Mesothelial cell of epicardium (in vitro differentiated cells): ENCODE measurements around the gene ECM2. TPM values are rescaled to one million over a fixed set of nuclear protein-coding genes. Genes with fewer than 3 reads are reported as not detected.
A peak's percentile ranks its signal among the peaks of the same experiment; 100 is the strongest.

Source experiments
- DNase-seq, 2 experiments: peaks; one replicate each; pipeline ENCODE4 v3.0.0; 2021; ENCODE audit warnings: low spot score in 2 of 2; ENCODE audit not compliant: unreplicated experiment in 2 of 2
- H3K27ac Mint-ChIP-seq: 2 replicates; pipeline ENCODE4 v1.8.0; 2021; ENCODE audit warnings: mixed read lengths
- H3K27me3 Mint-ChIP-seq: 2 replicates; pipeline ENCODE4 v1.8.0; 2021; ENCODE audit warnings: low read depth, mixed read lengths
- H3K36me3 Mint-ChIP-seq: 2 replicates; pipeline ENCODE4 v1.8.0; 2021; ENCODE audit warnings: mixed read lengths
- H3K4me1 Mint-ChIP-seq: 2 replicates; pipeline ENCODE4 v1.8.0; 2021; ENCODE audit warnings: mixed read lengths
- H3K4me3 Mint-ChIP-seq: 2 replicates; pipeline ENCODE4 v1.8.0; 2021; ENCODE audit warnings: mild to moderate bottlenecking, moderate library complexity, mixed read lengths
- H3K9me3 Mint-ChIP-seq: 2 replicates; pipeline ENCODE4 v1.8.0; 2021; ENCODE audit warnings: mixed read lengths
- total RNA-seq: library from RNA; stranded (reverse); gene quantifications from 3 replicates; pipeline ENCODE4 v1.2.1, GENCODE V29; 2021
- TF ChIP-seq, protein P1 (sequence below): fragments of 200-600 bp; sonication (generic); IDR thresholded peaks from one replicate; pipeline ENCODE4 v1.5.0; 2021; ENCODE audit warnings: antibody characterized with exemption; ENCODE audit not compliant: unreplicated experiment

ECM2 gene
- total RNA-seq, 1 donor from 2014 or later, result not detected

DNA sequence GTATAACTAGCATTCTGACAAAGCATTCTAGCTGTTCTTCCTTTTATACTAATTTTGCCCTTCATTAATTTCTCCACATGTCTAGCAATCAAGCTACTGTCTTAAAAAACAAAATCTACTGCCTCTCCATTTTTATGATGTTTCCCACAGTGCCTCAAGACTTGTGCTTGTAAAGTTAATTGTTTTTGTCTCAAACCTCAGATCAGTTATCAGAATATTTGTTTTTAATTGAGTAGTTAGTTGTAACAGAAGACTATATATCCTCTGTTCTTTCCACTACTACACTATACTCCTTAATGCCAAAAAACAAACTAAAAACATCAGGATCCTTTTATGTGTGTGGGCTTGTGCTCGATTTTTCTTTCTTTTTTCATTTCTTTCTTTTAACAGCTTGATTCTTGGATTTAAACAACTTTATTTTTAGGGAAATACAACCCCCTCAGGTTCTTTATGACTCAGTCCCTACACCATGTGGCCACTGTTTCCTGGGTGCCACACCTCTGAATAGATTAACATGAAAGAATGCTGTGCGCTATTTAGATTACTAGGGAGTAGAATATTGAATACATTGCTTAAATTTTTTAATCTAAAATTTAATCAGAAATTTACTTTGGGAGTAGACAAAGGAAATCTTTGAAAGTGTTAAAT is 54.7 kb downstream of the ECM2 start:
- DNase-seq, result no peak
- Mint-ChIP-seq H3K9me3 (no peaks in the 10 kb centered on the region), H3K27ac (peak overlapping the region; percentile 36), H3K27me3 (no peaks in the 10 kb centered on the region), H3K36me3 (no peaks in the 10 kb centered on the region), H3K4me3 (no peak overlapping the region), H3K4me1 (peaks cover 26% of the 10 kb centered on the region)
- TF ChIP-seq, protein P1, sequence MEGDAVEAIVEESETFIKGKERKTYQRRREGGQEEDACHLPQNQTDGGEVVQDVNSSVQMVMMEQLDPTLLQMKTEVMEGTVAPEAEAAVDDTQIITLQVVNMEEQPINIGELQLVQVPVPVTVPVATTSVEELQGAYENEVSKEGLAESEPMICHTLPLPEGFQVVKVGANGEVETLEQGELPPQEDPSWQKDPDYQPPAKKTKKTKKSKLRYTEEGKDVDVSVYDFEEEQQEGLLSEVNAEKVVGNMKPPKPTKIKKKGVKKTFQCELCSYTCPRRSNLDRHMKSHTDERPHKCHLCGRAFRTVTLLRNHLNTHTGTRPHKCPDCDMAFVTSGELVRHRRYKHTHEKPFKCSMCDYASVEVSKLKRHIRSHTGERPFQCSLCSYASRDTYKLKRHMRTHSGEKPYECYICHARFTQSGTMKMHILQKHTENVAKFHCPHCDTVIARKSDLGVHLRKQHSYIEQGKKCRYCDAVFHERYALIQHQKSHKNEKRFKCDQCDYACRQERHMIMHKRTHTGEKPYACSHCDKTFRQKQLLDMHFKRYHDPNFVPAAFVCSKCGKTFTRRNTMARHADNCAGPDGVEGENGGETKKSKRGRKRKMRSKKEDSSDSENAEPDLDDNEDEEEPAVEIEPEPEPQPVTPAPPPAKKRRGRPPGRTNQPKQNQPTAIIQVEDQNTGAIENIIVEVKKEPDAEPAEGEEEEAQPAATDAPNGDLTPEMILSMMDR, result no peak

DNA sequence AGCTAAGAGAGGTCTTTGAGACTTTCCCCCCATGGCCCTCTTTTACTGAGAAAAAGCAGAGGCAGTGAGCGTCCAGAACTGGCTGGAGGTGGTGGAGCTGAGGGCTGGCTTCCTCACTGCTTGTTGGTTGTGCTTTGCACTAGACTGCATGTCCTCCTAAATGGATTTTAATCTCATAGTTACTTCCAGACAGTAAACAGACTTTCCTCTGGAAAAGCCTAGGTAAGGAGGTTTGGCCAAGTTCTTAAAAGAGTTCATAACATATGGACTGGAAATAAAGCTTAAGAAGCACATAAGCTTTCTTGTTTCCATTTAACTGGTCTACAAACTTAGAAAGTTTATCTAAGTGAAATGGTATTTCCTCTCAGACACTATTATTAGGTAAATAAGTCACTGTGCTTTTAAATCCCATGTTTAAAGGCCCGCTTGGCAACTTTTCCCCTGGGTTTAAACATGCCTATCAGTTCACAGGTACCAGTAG is 55.5 kb downstream of the ECM2 start:
- TF ChIP-seq, protein P1, result no peak
- Mint-ChIP-seq H3K27ac (peak overlapping the region; percentile 36), H3K36me3 (no peaks in the 10 kb centered on the region), H3K9me3 (no peaks in the 10 kb centered on the region), H3K27me3 (no peaks in the 10 kb centered on the region), H3K4me1 (peaks cover 25% of the 10 kb centered on the region), H3K4me3 (no peak overlapping the region)
- no peak for DNase-seq

DNA sequence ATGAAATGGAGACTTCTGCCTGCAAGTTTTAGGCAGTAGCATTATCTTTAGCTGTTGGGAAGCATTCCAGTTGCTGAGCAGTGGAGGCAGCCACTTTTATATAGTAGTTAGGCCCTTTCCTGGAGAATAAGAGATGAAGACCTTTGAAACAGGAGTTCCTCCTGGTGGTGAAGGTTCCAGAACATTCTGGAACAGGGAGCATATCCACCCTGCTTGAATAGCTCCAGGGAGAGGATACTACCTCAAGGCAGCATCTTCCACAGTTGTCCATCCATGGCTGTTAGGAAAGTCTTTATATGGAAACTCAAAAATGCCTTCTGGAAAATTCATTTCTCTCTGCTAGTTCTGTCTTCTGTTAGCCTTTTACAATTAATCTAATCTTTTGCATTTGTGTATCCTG is 56.4 kb downstream of the ECM2 start:
- Mint-ChIP-seq H3K27ac (no peak overlapping the region), H3K4me3 (no peak overlapping the region), H3K4me1 (peaks cover 25% of the 10 kb centered on the region), H3K9me3 (no peaks in the 10 kb centered on the region), H3K36me3 (no peaks in the 10 kb centered on the region), H3K27me3 (no peaks in the 10 kb centered on the region)
- TF ChIP-seq, protein P1, result no peak
- DNase-seq, result no peak

DNA sequence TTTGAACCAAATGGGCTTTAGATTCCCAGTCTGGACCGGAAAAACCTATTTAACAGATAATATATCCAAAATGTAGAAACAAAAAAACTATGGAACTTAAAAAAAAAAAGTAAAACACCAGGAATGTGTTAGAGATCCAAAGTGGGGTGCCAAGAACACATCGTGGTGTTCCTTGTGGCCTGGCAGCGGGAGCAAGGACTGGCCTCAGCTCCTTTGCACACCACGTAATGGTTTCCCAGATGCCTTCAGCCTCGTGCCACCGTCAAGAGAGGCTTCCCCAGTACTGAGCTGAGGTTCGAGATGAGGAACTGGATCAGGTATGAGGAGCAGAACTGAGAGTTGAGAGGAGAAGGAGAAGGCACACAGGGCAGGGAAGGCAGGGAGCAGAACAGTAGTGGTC is 57.0 kb downstream of the ECM2 start:
- H3K27me3 Mint-ChIP-seq, result no peaks in the 10 kb centered on the region
- TF ChIP-seq, protein P1, result no peak
- H3K36me3 Mint-ChIP-seq, result no peaks in the 10 kb centered on the region
- no peak for DNase-seq
- H3K27ac Mint-ChIP-seq, result no peak overlapping the region
- peaks cover 25% of the 10 kb centered on the region for H3K4me1 Mint-ChIP-seq
- no peak overlapping the region for H3K4me3 Mint-ChIP-seq
- no peaks in the 10 kb centered on the region for H3K9me3 Mint-ChIP-seq

DNA sequence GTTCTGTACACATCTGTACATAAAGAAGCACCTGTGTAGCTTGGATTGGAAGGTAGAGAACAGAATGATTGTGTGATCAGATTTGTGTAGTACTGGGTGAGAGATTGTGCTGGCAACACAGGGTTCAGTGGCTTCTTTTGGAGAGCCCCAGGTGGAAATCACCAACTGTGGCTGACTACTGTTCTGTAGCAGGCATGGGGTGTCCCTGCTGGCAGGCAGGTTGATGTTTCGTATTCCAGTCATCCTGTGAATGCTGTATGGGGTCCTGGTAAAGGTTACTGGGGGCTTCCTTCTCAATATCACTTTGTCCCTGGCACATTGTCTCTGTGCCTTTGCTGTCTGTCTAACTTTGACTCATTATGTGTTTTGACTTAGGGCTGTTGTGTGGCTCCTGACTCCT is 58.8 kb downstream of the ECM2 start:
- Mint-ChIP-seq H3K27me3 (no peaks in the 10 kb centered on the region), H3K36me3 (no peaks in the 10 kb centered on the region), H3K4me1 (peaks cover 19% of the 10 kb centered on the region), H3K9me3 (no peaks in the 10 kb centered on the region), H3K4me3 (no peak overlapping the region), H3K27ac (no peak overlapping the region)
- TF ChIP-seq, protein P1, result no peak
- DNase-seq, result no peak
